ENCODE measurements around the gene TMEM121B.

GRCh38 chr22:17159504-17159951 is 38.4 kb upstream of the TMEM121B start:
- TF ChIP-seq CTCF (conservative IDR thresholded peaks at IDR 0.05; ENCODE audit: low read depth in 2 of 2) (no peak), POLR2AphosphoS5 (IDR thresholded peaks at IDR 0.05; ENCODE audit: low read depth) (no peak), EZH2 (IDR thresholded peaks at IDR 0.05; ENCODE audit: low read depth, unreplicated experiment) (no peak), EZH2phosphoT487 (IDR thresholded peaks at IDR 0.05; ENCODE audit: unreplicated experiment) (no peak), JUNB (IDR thresholded peaks at IDR 0.05; ENCODE audit: unreplicated experiment) (no peak), REST (IDR thresholded peaks at IDR 0.05; ENCODE audit: unreplicated experiment) (no peak)

All from GM23338 (cell line).